ENCODE data around the gene NAT16. TPM values are rescaled to one million over a fixed set of nuclear protein-coding genes. Genes with fewer than 3 reads are reported as not detected.

Gene NAT16
- total and polyA plus RNA-seq, 10 of the 15 experiments (the other 5 are each of a cell fraction or from before 2014, with no cell fraction given) = not detected

DNA sequence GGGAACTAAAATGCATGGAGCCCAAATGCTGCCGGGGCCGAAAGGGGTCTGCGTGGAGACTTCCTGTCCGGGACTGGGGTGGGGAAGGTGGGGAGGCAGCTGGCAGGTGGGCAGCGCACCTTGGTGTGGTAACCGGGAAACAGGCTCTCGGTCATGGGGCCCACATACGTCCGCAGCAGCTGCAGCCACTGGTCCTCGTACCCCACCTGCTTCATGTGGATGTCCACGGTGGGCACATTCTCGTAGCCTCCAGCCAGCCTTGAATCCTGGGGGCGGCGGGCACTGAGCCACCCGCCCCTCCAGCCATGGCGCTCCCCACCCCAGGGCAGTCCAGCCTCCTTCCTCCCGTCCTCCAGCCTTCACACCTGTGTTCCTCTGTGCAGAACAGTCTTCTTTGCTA is 27.4 kb upstream of the NAT16 start:
- SMC1A ChIA-PET (ENCODE audit: uncharacterized antibody, unreplicated experiment) = interaction anchor here (0.7 kb wide), 1 partner anchor 63 kb away, joined by 3 read pairs; no protein-coding TSS in a partner anchor
- CTCF ChIA-PET = no interaction called here
- intact Hi-C loops (cut with micrococcal nuclease; ENCODE audit: unreplicated experiment) (no loop called here), in situ Hi-C loops (cut with MboI) (no loop called here)
- peaks cover 0 to 3% of the 10 kb centered on the region in 2 experiments; a peak in 2 of 4 replicates for H3K36me3 ChIP-seq (ENCODE audit: control insufficient read depth in 2 of 2, insufficient read depth in 2 of 2, low read length in 1 of 2)
- no peaks in the 10 kb centered on the region for H3K79me2 ChIP-seq (ENCODE audit: control insufficient read depth, insufficient read depth, low read length)
- H2AFZ ChIP-seq (ENCODE audit: control insufficient read depth, low read depth, low read length) = no peak overlapping the region
- WGBS (ENCODE audit: insufficient coverage, insufficient replicate concordance, low lambda C conversion rate, missing lambda C conversion rate) = 97% methylated on average over 17 of the region's 17 CpGs
- no peaks in the 10 kb centered on the region for H4K20me1 ChIP-seq (ENCODE audit: control insufficient read depth, insufficient read depth)
- RAD21 ChIA-PET (ENCODE audit: unreplicated experiment) = no interaction called here
- H3K4me3 ChIP-seq = no peak overlapping the region
- no peaks in the 10 kb centered on the region for H3K9me3 ChIP-seq (replicated peaks; ENCODE audit: control insufficient read depth, insufficient read depth, low read length)
- H3K4me1 ChIP-seq (ENCODE audit: control insufficient read depth, insufficient read depth, low read length) = no peaks in the 10 kb centered on the region; the same call in 1 of the 2 replicates
- DNase-seq (ENCODE audit: low read depth, low spot score) (no peak), ATAC-seq (no peak), FAIRE-seq (no peak)
- TF ChIP-seq POLR2AphosphoS2 (IDR thresholded peaks at IDR 0.05; ENCODE audit: low read depth, low read length) (no peak), TCF12 (IDR thresholded peaks at IDR 0.05; ENCODE audit: low read depth, low read length) (no peak), RELA (IDR thresholded peaks at IDR 0.05; ENCODE audit: borderline replicate concordance, partially characterized antibody) (no peak), PAX8 (IDR thresholded peaks at IDR 0.05) (no peak)
- H3K4me2 ChIP-seq (ENCODE audit: control insufficient read depth, insufficient read depth) = no peak overlapping the region
- H3K27me3 ChIP-seq (replicated peaks in 1 of 2; ENCODE audit: control insufficient read depth in 2 of 2, insufficient read depth in 2 of 2, low read length in 1 of 2) = no peaks in the 10 kb centered on the region
- no peak overlapping the region for H3K9ac ChIP-seq (ENCODE audit: control insufficient read depth, insufficient read depth, low read length)
- POLR2A ChIA-PET = no interaction called here
- no TSS peak for BruUV-seq (replicated peaks)
- no peak overlapping the region for H3K27ac ChIP-seq (ENCODE audit: control insufficient read depth, insufficient read depth)

DNA sequence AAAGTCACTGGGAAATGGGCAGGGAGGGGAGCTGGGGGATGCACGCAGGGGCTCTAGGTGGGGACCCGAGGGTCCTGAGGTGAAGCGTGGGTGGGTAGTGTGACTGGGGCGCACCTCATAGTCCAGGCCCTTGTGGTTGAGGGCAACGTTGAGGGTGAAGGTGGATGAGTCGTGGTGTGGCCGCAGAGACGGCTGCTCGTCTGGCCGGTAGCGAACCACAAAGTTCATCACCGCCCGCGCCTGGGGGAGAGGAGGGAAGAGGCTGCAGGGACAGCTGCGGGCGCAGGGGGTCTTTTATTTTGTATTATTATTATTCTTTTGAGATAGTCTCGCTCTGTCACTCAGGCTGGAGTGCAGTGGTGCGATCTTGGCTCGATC is 26.6 kb upstream of the NAT16 start:
- ChIA-PET RAD21 (ENCODE audit: unreplicated experiment) (no interaction called here), CTCF (interaction anchor here (1.1 kb wide), 1 partner anchor 14 kb away, joined by 3 read pairs; no protein-coding TSS in a partner anchor), POLR2A (no interaction called here), SMC1A (ENCODE audit: uncharacterized antibody, unreplicated experiment) (no interaction called here)
- peaks cover 0 to 2% of the 10 kb centered on the region in 2 experiments; a peak in 2 of 4 replicates for H3K27me3 ChIP-seq (replicated peaks in 1 of 2; ENCODE audit: control insufficient read depth in 2 of 2, insufficient read depth in 2 of 2, low read length in 1 of 2)
- intact Hi-C loops (cut with micrococcal nuclease; ENCODE audit: unreplicated experiment) = no loop called here
- no peaks in the 10 kb centered on the region; the same call in 1 of the 2 replicates for H3K4me1 ChIP-seq (ENCODE audit: control insufficient read depth, insufficient read depth, low read length)
- no peaks in the 10 kb centered on the region for H3K9me3 ChIP-seq (replicated peaks; ENCODE audit: control insufficient read depth, insufficient read depth, low read length)
- ATAC-seq (no peak), FAIRE-seq (no peak), DNase-seq (ENCODE audit: low read depth, low spot score) (no peak)
- 87% methylated on average over 9 of the region's 19 CpGs for WGBS (ENCODE audit: insufficient coverage, insufficient replicate concordance, low lambda C conversion rate, missing lambda C conversion rate)
- no peak overlapping the region for H3K9ac ChIP-seq (ENCODE audit: control insufficient read depth, insufficient read depth, low read length)
- H3K4me3 ChIP-seq = no peak overlapping the region
- H2AFZ ChIP-seq (ENCODE audit: control insufficient read depth, low read depth, low read length) = no peak overlapping the region
- no peaks in the 10 kb centered on the region for H3K79me2 ChIP-seq (ENCODE audit: control insufficient read depth, insufficient read depth, low read length)
- no TSS peak for BruUV-seq (replicated peaks)
- no peak for TF ChIP-seq NBN (IDR thresholded peaks at IDR 0.05)
- TF ChIP-seq SRF (IDR thresholded peaks at IDR 0.05; ENCODE audit: low read depth in 2 of 2, low read length in 2 of 2) = no peak
- TF ChIP-seq SUZ12 (IDR thresholded peaks at IDR 0.05; ENCODE audit: unreplicated experiment) = no peak
- TF ChIP-seq, protein P1, sequence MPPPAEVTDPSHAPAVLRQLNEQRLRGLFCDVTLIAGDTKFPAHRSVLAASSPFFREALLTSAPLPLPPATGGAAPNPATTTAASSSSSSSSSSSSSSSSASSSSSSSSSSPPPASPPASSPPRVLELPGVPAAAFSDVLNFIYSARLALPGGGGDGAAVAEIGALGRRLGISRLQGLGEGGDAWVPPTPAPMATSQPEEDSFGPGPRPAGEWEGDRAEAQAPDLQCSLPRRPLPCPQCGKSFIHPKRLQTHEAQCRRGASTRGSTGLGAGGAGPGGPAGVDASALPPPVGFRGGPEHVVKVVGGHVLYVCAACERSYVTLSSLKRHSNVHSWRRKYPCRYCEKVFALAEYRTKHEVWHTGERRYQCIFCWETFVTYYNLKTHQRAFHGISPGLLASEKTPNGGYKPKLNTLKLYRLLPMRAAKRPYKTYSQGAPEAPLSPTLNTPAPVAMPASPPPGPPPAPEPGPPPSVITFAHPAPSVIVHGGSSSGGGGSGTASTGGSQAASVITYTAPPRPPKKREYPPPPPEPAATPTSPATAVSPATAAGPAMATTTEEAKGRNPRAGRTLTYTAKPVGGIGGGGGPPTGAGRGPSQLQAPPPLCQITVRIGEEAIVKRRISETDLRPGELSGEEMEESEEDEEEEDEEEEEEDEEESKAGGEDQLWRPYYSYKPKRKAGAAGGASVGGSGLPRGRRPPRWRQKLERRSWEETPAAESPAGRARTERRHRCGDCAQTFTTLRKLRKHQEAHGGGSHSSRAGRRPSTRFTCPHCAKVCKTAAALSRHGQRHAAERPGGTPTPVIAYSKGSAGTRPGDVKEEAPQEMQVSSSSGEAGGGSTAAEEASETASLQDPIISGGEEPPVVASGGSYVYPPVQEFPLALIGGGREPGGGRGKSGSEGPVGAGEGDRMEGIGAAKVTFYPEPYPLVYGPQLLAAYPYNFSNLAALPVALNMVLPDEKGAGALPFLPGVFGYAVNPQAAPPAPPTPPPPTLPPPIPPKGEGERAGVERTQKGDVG (CRISPR knock-in tag; IDR thresholded peaks at IDR 0.05) = no peak
- TF ChIP-seq, protein P2, sequence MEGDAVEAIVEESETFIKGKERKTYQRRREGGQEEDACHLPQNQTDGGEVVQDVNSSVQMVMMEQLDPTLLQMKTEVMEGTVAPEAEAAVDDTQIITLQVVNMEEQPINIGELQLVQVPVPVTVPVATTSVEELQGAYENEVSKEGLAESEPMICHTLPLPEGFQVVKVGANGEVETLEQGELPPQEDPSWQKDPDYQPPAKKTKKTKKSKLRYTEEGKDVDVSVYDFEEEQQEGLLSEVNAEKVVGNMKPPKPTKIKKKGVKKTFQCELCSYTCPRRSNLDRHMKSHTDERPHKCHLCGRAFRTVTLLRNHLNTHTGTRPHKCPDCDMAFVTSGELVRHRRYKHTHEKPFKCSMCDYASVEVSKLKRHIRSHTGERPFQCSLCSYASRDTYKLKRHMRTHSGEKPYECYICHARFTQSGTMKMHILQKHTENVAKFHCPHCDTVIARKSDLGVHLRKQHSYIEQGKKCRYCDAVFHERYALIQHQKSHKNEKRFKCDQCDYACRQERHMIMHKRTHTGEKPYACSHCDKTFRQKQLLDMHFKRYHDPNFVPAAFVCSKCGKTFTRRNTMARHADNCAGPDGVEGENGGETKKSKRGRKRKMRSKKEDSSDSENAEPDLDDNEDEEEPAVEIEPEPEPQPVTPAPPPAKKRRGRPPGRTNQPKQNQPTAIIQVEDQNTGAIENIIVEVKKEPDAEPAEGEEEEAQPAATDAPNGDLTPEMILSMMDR (IDR thresholded peaks at IDR 0.05 in 2 of 3, conservative IDR thresholded peaks at IDR 0.05 in 1 of 3; ENCODE audit: control insufficient read depth in 2 of 3, extremely low read depth in 1 of 3, insufficient read depth in 1 of 3, low read depth in 3 of 3, low read length in 3 of 3) = no peak
- TF ChIP-seq, protein P3, sequence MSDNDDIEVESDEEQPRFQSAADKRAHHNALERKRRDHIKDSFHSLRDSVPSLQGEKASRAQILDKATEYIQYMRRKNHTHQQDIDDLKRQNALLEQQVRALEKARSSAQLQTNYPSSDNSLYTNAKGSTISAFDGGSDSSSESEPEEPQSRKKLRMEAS (IDR thresholded peaks at IDR 0.05; ENCODE audit: low read depth, low read length) = no peak
- no peak overlapping the region for H3K27ac ChIP-seq (ENCODE audit: control insufficient read depth, insufficient read depth)
- no peaks in the 10 kb centered on the region for H4K20me1 ChIP-seq (ENCODE audit: control insufficient read depth, insufficient read depth)
- H3K4me2 ChIP-seq (ENCODE audit: control insufficient read depth, insufficient read depth) = no peak overlapping the region
- H3K36me3 ChIP-seq (ENCODE audit: control insufficient read depth in 2 of 2, insufficient read depth in 2 of 2, low read length in 1 of 2) = peaks cover 0 to 3% of the 10 kb centered on the region in 2 experiments; a peak in 2 of 4 replicates
- in situ Hi-C loops (cut with MboI) = no loop called here

Measured in GM12878 (cell line).